HepG2 (cell line): ENCODE results near the gene BTN1A1. TPM values are rescaled to one million over a fixed set of nuclear protein-coding genes. Genes with fewer than 3 reads are reported as not detected.

ENCODE experiments used
- AHR ChIP-seq: IDR thresholded peaks from 2 replicates; pipeline ENCODE4 v1.6.1; 2018; ENCODE audit warnings: missing genetic modification reagents, missing compliant biosample characterization
- CBX2 ChIP-seq, 2 experiments: fragments of 200-600 bp in 1 of 2; sonication (generic); formaldehyde crosslinking in 1 of 2; IDR thresholded peaks; 2 replicates each; pipeline versions ENCODE4 v1.7.0 to v1.8.1; 2018 to 2022; ENCODE audit warnings: low read depth in 2 of 2, low read length in 1 of 2, mild to moderate bottlenecking in 1 of 2, missing genetic modification reagents in 1 of 2
- GLI4 ChIP-seq: sonication (generic); formaldehyde crosslinking; IDR thresholded peaks from 2 replicates; pipeline ENCODE4 v1.5.1; 2020; ENCODE audit warnings: missing genetic modification reagents, mild to moderate bottlenecking, moderate library complexity, borderline replicate concordance
- GTF2F1 ChIP-seq: fragments of 150-350 bp; IDR thresholded peaks from 2 replicates; pipeline ENCODE4 v1.6.1; 2014; ENCODE audit warnings: low read length
- HNRNPLL ChIP-seq: fragments of 200-400 bp; formaldehyde crosslinking; IDR thresholded peaks from 2 replicates; pipeline ENCODE4 v1.6.1; 2017; ENCODE audit warnings: mild to moderate bottlenecking, low read depth, low read length; ENCODE audit not compliant: poor library complexity, severe bottlenecking
- HOXD1 ChIP-seq: sonication (generic); formaldehyde crosslinking; IDR thresholded peaks from 2 replicates; pipeline ENCODE4 v1.5.0; 2020; ENCODE audit warnings: missing genetic modification reagents
- KAT2B ChIP-seq: fragments of 150-350 bp; IDR thresholded peaks from 2 replicates; pipeline ENCODE4 v1.6.1; 2014; ENCODE audit warnings: low read depth, low read length, borderline replicate concordance
- KAT7 ChIP-seq: IDR thresholded peaks from 2 replicates; pipeline ENCODE4 v1.6.1; 2018; ENCODE audit warnings: borderline replicate concordance, missing compliant biosample characterization
- NFE2L1 ChIP-seq: sonication (generic); formaldehyde crosslinking; IDR thresholded peaks from 2 replicates; pipeline ENCODE4 v1.4.0; 2020; ENCODE audit warnings: missing genetic modification reagents, mild to moderate bottlenecking, borderline replicate concordance
- NFKB2 ChIP-seq: sonication (generic); formaldehyde crosslinking; IDR thresholded peaks from 2 replicates; pipeline ENCODE4 v1.4.0; 2020; ENCODE audit warnings: missing genetic modification reagents, borderline replicate concordance
- ONECUT2 ChIP-seq: sonication (generic); formaldehyde crosslinking; IDR thresholded peaks from 2 replicates; pipeline ENCODE4 v1.4.0; 2020; ENCODE audit warnings: missing genetic modification reagents
- PHF5A ChIP-seq: IDR thresholded peaks from one replicate; pipeline ENCODE4 v1.6.1; 2018; ENCODE audit warnings: low read depth, missing genetic modification reagents; ENCODE audit not compliant: unreplicated experiment
- PLRG1 ChIP-seq: fragments of 450-650 bp; conservative IDR thresholded peaks from 2 replicates; pipeline ENCODE4 v1.6.1; 2016
- RARG ChIP-seq: sonication (generic); formaldehyde crosslinking; IDR thresholded peaks from 2 replicates; pipeline ENCODE4 v1.4.0; 2020; ENCODE audit warnings: low read depth, mild to moderate bottlenecking, missing genetic modification reagents
- RBM39 ChIP-seq: fragments of 200-400 bp; formaldehyde crosslinking; IDR thresholded peaks from one replicate; pipeline ENCODE4 v1.6.1; 2018; ENCODE audit warnings: antibody characterized with exemption, mild to moderate bottlenecking, low read depth, low read length; ENCODE audit not compliant: poor library complexity, severe bottlenecking
- SIX1 ChIP-seq: sonication (generic); formaldehyde crosslinking; IDR thresholded peaks from 2 replicates; pipeline ENCODE4 v1.4.0; 2020; ENCODE audit warnings: missing genetic modification reagents, borderline replicate concordance
- SRSF9 ChIP-seq: fragments of 200-400 bp; formaldehyde crosslinking; IDR thresholded peaks from 2 replicates; pipeline ENCODE4 v1.6.1; 2018; ENCODE audit warnings: borderline replicate concordance, mild to moderate bottlenecking, low read depth, low read length; ENCODE audit not compliant: insufficient read depth, poor library complexity, severe bottlenecking
- SUZ12 ChIP-seq: fragments of 150-350 bp; IDR thresholded peaks from 2 replicates; pipeline ENCODE4 v1.6.1; 2014; ENCODE audit warnings: low read depth, low read length
- TBX2 ChIP-seq: sonication (generic); formaldehyde crosslinking; IDR thresholded peaks from 2 replicates; pipeline ENCODE4 v1.5.0; 2020; ENCODE audit warnings: missing genetic modification reagents, mild to moderate bottlenecking, borderline replicate concordance
- U2AF1 ChIP-seq: fragments of 200-400 bp; formaldehyde crosslinking; optimal IDR thresholded peaks from 2 replicates; pipeline ENCODE3; 2017; ENCODE audit warnings: mild to moderate bottlenecking, low read depth, low read length
- YEATS4 ChIP-seq: sonication (generic); formaldehyde crosslinking; IDR thresholded peaks from 2 replicates; pipeline ENCODE4 v1.4.0; 2020; ENCODE audit warnings: missing genetic modification reagents, borderline replicate concordance
- ZBTB20 ChIP-seq: sonication (generic); formaldehyde crosslinking; IDR thresholded peaks from 2 replicates; pipeline ENCODE4 v1.8.1; 2023; ENCODE audit warnings: missing genetic modification reagents, low read depth, mild to moderate bottlenecking, borderline replicate concordance
- ZNF572 ChIP-seq: sonication (generic); formaldehyde crosslinking; IDR thresholded peaks from 2 replicates; pipeline ENCODE4 v1.5.1; 2020; ENCODE audit warnings: mild to moderate bottlenecking, missing genetic modification reagents
- ZNF644 ChIP-seq: IDR thresholded peaks from 2 replicates; pipeline ENCODE4 v1.6.1; 2016; ENCODE audit warnings: low read depth
- ZSCAN9 ChIP-seq: IDR thresholded peaks from 2 replicates; pipeline ENCODE4 v1.6.1; 2016; ENCODE audit warnings: borderline replicate concordance
- polyA plus RNA-seq, 8 experiments: library from polyadenylated mRNA; depleted of rRNA in 3 of 8; stranded (reverse) in 7 of 8; unstranded in 1 of 8; fragments of >200 nt; fragmentation: Illumina TruSeq in 4 of 8; extraction: Trizol in 4 of 8; gene quantifications; 2 replicates each; pipeline versions ENCODE4 v1.2.1 to v1.2.3, GENCODE V29; 2011 to 2016; ENCODE audit warnings: low read depth in 4 of 8, missing spikeins in 1 of 8, mixed read lengths in 1 of 8; ENCODE audit not compliant: insufficient read depth in 1 of 8
- total RNA-seq, 5 experiments: library from RNA; depleted of rRNA; stranded (reverse); fragments of >200 nt; fragmentation: Illumina TruSeq; extraction: Trizol; gene quantifications; 2 replicates each; pipeline ENCODE4 v1.2.3, GENCODE V29; 2016; ENCODE audit warnings: low read depth in 1 of 5
- TF ChIP-seq, protein P1 (sequence below): sonication (generic); formaldehyde crosslinking; IDR thresholded peaks from 2 replicates; pipeline ENCODE4 v1.4.0; 2020; ENCODE audit warnings: low read depth, mild to moderate bottlenecking, missing genetic modification reagents
- TF ChIP-seq, protein P2 (sequence below): sonication (generic); formaldehyde crosslinking; IDR thresholded peaks from 2 replicates; pipeline ENCODE4 v1.8.1; 2023; ENCODE audit warnings: mild to moderate bottlenecking, missing genetic modification reagents, borderline replicate concordance
- TF ChIP-seq, protein P3 (sequence below): sonication (generic); formaldehyde crosslinking; IDR thresholded peaks from 2 replicates; pipeline ENCODE4 v1.4.0; 2020; ENCODE audit warnings: mild to moderate bottlenecking, missing genetic modification reagents

Gene BTN1A1
- total and polyA plus RNA-seq, 2 of the 13 experiments (the other 11 are each of a cell fraction or from before 2014, with no cell fraction given), result 0.04 TPM; not detected in 1

DNA sequence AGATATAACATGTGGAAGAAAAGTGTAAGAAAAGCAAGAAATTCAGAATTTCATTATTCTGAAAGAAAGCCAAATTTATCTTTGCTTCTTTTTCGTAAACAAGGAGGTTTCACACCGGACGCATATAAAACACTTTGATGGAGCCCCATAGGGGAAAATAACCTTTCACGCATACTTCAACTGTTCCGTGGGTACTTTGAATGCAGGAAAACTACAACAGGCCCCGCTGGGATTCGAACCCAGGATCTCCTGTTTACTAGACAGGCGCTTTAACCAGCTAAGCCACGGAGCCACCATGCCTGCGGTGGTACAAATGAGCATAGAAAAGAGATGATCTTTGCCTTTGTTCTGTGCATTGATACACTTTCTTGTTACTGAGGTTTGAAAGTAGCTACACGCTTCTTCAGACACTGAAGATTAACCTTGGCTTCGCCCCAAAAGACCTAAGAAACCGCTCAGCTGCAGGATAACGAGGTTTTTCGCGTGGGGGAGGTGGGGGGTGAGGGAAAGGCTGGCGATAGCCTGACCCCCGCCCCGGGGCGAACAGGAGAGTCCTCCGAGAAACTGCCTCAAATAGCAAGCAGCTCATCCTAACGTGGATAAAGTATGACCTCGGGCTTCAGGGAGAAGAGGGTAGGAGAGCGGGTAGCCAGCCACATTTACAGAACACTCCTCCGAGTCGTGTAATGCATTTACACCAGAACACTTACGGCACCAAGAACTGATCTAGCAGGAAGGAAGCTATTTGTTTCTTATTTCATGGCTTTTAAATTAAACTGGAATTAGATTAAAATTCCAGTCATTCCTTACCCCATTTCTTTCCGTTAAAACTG, 32.8 kb downstream of the BTN1A1 start (continued):
- TF ChIP-seq KAT7 (CRISPR knock-in tag) (peak; percentile 88), SRSF9 (no peak), HOXD1 (CRISPR knock-in tag) (peak; percentile 71; the same call in 1 of the 2 replicates), AHR (peak; percentile 57; the same call in 1 of the 2 replicates), GLI4 (CRISPR knock-in tag) (no peak), ZNF644 (peak; percentile 76; the same call in 1 of the 2 replicates), ZBTB20 (CRISPR knock-in tag) (peak; percentile 70), YEATS4 (CRISPR knock-in tag) (no peak), ZNF572 (peak; percentile 79; the same call in 1 of the 2 replicates), ONECUT2 (no peak), TBX2 (CRISPR knock-in tag) (peak; percentile 41; the same call in 1 of the 2 replicates), SIX1 (peak; percentile 46; the same call in 1 of the 2 replicates), RARG (CRISPR knock-in tag) (no peak), KAT2B (no peak), NFE2L1 (CRISPR knock-in tag) (no peak), GTF2F1 (no peak), ZSCAN9 (CRISPR knock-in tag) (peak; percentile 93), SUZ12 (no peak), HNRNPLL (no peak), PHF5A (peak; percentile 97), PLRG1 (no peak), U2AF1 (no peak), CBX2 (IDR thresholded peaks at IDR 0.05; ENCODE audit: low read depth, low read length) (no peak), CBX2 (CRISPR knock-in tag; IDR thresholded peaks at IDR 0.05; ENCODE audit: low read depth) (no peak), NFKB2 (CRISPR knock-in tag) (0 out of 2 replicates have a peak, but pooled peaks have one; percentile 26), RBM39 (no peak)
- TF ChIP-seq, protein P1, sequence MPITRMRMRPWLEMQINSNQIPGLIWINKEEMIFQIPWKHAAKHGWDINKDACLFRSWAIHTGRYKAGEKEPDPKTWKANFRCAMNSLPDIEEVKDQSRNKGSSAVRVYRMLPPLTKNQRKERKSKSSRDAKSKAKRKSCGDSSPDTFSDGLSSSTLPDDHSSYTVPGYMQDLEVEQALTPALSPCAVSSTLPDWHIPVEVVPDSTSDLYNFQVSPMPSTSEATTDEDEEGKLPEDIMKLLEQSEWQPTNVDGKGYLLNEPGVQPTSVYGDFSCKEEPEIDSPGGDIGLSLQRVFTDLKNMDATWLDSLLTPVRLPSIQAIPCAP (CRISPR knock-in tag), result no peak
- TF ChIP-seq, protein P2, sequence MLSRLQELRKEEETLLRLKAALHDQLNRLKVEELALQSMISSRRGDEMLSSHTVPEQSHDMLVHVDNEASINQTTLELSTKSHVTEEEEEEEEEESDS (CRISPR knock-in tag), result 0 out of 2 replicates have a peak, but pooled peaks have one; percentile 28
- TF ChIP-seq, protein P3, sequence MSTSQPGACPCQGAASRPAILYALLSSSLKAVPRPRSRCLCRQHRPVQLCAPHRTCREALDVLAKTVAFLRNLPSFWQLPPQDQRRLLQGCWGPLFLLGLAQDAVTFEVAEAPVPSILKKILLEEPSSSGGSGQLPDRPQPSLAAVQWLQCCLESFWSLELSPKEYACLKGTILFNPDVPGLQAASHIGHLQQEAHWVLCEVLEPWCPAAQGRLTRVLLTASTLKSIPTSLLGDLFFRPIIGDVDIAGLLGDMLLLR (CRISPR knock-in tag), result peak; percentile 58; the same call in 1 of the 2 replicates
